GM18499 (cell line): ENCODE results near the gene ERCC2.

Source experiments
- ATAC-seq: cut with Tn5 transposase; IDR thresholded peaks from one replicate; pipeline ENCODE4 v1.9.1; 2021; ENCODE audit warnings: moderate number of reproducible peaks; ENCODE audit not compliant: insufficient read depth, unreplicated experiment

Gene ERCC2

DNA sequence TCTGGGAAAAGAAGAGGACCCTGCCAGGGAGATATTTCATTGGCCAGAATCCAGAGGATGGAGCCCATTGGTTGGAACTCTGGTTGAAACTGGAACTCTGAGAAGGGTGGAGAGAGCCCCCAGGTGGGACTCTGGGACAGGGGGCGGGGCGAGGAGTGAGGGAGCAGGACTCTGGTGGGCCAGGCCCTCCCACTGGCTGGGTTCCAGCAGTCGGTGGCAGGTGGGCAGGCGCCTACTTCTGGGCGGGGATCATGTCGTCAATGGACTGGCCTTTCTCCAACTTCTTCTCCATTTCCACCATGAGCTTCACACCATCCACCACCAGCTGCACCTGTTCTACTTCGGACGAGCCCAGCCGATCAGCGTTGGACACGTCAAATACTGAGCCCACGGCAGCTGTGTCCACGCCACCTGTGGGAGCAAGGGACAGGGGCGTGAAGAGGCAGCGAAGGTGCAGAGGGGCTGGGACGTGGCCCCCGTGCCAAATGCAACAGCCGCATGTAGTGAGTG, 63.8 kb downstream of the ERCC2 start:
- no peak for ATAC-seq

DNA sequence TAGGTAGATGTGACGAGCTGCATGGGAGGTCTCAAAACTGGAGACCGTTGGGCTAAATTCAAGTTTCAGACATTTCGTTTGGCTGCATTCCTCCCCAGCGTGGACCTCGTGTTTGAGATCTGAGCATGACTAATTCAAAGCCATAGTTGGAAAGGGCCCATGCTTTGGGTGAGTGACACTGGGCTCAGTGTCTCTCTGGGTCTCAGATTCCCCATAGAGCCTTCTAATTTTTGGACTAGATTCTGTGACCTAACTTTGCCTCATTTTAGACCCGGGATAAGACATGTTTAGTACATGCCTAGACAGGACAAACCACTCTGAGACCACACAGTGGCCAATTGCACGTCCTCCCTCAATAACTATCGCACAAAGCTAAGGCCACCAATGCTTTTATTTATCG, 64.3 kb downstream of the ERCC2 start:
- ATAC-seq = no peak

DNA sequence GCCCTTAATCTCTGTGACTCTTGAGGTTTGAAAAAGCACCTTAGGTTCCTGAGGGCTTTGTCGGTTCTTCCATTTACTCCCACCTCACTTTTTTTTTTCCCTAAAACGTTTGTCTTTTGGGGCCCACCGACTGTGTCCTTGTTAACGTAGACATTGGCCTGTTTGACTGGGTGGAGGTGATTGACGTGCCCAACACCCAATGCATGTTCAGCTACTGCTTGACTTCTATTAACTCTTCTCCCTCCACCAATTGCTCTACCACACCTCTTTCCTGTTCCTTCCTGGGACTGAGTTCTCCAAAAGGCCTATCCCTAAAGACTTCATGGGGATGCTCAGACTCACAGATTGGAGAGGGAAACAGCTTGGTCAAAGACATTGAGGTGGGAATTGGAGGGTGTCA, 65.0 kb downstream of the ERCC2 start:
- no peak for ATAC-seq

DNA sequence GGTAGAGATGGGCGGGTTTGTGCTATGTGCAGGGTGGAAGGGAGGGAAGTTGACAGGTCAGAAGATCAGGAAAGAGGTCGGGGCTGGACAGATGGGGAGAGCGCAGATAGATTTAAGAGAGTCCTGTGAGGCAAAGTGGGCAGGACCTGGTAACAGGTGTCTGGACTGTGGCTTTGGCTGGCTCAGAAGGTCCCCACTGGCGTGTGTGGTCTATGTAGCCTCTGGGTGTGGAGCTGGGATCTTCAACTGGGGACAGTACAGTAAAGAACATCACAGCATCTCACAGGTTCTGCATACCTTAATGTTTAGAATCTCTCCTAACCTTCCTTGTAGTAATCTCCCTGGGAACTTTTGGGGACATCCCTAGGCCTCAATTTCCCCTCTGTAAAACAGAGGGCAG, 65.4 kb downstream of the ERCC2 start:
- no peak for ATAC-seq

DNA sequence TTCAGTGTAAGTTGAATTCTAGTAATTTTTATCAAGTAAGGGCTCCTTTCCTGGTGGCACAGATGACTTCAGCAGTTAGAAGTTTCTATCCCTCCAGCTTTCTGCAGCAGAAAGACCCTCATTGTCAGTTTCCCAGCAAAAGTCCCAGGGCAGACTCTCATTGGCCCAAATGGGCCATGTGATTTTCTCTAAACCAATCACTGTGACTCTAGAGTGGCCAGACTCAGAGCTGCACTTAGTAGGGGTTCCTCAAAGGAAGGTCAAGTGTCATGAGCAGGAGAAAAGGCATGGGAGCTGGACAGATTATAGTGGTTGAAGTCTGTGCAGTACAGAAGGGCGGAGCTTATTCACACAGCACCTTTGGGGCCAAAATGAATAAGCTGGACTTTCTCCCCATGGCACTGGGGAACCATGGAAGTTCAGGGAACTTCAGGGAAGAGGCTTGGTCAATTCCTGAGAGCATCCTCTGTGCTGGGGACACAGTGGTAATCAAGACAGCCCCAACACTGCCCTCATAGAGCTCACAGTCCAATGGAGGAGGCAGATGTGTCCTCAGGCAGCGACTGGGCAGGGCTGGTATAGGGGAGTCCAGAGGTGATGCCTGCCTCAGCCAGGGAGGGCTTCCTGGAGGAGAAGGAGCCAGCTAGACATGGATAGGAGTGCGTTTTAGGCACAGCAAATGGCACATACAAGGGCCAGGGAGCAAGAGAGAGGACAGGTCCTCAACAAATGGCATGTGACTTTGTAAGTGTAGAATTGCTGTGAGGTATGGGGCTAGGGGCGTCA, 66.0 kb downstream of the ERCC2 start:
- ATAC-seq = no peak

DNA sequence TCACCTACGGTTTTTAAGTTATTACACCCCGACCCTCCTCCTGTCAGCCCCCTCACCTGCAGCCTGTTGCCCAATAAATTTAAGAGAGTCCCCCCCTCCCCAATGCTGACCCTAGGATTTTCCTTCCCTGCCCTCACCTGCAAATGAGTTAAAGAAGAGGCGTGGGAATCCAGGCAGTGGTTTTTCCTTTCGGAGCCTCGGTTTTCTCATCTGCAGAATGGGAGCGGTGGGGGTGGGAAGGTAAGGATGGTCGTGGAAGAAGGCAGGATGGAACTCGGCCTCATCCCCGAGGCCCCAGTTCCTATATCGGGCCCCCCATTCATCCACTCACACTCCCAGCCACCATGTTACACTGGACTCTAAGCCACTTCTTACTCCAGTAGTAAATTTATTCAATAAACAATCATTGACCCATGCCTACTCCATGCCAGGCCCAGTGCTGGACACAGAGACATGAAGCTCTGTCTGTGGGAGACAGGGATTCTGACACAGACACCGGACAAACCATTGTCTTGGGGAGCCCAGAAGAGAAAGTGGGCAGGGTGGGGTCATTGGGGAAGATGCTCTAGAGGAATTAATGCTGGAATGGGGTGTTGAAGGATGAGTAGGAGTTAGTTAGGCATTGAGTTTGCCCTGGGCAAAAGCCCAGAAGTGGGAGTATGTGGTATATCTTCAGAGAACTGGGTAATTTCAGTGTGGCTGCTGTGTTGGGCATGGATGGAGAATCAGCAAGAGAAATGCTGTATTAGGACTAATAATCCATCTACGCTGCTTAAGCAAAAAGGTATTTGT, 66.9 kb downstream of the ERCC2 start:
- no peak for ATAC-seq

DNA sequence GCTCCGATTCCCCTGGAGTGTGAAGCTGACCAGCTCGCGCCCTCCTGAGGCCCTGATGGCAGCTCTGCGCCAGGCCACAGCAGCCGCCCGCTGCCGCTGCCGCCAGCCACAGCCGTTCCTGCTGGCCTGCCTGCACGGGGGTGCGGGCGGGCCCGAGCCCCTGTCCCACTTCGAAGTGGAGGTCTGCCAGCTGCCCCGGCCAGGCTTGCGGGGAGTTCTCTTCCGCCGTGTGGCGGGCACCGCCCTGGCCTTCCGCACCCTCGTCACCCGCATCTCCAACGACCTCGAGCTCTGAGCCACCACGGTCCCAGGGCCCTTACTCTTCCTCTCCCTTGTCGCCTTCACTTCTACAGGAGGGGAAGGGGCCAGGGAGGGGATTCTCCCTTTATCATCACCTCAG, 68.0 kb downstream of the ERCC2 start:
- ATAC-seq = no peak
